BE2C (cell line): ENCODE data around the gene OXCT2.
"Not testable (repeated sequence)": the region's sequence is repeated elsewhere in the genome, so short reads cannot be mapped to it uniquely, and the experiment has no call there.

ENCODE experiments used
- DNase-seq: peaks from one replicate; pipeline ENCODE4 v3.0.0-alpha.2; 2020
- H3K27me3 ChIP-seq: fragments of 250-450 bp; sonication (Bioruptor Pico); 2 replicates; pipeline ENCODE4 v1.5.1; 2020; ENCODE audit warnings: mild to moderate bottlenecking
- H3K36me3 ChIP-seq: fragments of 250-450 bp; sonication (Bioruptor Pico); 2 replicates; pipeline ENCODE4 v1.5.1; 2020; ENCODE audit warnings: mild to moderate bottlenecking
- H3K4me1 ChIP-seq: fragments of 250-450 bp; sonication (Bioruptor Pico); 2 replicates; pipeline ENCODE4 v1.5.1; 2020
- H3K4me3 ChIP-seq: 2 replicates; pipeline ENCODE4 v1.5.1; 2011; ENCODE audit warnings: low read depth, low read length
- H3K9me3 ChIP-seq: fragments of 250-450 bp; sonication (Bioruptor Pico); 2 replicates; pipeline ENCODE4 v1.5.1; 2020
- TF ChIP-seq, protein P1 (sequence below): IDR thresholded peaks from 2 replicates; pipeline ENCODE4 v1.5.1; 2012; ENCODE audit warnings: mild to moderate bottlenecking, low read depth, low read length

OXCT2 gene

DNA sequence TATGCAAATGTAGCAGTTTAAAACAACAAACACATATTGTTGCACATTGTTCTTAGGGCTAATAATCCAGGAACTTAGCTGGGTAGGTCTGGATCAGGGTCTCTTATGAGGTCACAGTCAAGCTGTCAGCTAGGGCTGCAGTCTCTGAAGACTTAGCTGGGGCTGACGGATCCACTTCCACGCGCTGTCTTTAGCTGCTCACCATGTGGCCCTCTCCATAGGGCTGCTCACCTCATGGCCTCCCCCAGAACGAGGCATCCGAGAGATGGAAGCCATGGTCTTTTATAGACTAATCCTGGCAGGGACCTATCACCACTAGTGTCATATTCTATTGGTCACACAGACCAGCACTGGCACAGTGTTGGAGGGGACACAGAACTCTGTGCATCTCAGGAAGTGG, 8.7 kb upstream of the OXCT2 start:
- TF ChIP-seq, protein P1, sequence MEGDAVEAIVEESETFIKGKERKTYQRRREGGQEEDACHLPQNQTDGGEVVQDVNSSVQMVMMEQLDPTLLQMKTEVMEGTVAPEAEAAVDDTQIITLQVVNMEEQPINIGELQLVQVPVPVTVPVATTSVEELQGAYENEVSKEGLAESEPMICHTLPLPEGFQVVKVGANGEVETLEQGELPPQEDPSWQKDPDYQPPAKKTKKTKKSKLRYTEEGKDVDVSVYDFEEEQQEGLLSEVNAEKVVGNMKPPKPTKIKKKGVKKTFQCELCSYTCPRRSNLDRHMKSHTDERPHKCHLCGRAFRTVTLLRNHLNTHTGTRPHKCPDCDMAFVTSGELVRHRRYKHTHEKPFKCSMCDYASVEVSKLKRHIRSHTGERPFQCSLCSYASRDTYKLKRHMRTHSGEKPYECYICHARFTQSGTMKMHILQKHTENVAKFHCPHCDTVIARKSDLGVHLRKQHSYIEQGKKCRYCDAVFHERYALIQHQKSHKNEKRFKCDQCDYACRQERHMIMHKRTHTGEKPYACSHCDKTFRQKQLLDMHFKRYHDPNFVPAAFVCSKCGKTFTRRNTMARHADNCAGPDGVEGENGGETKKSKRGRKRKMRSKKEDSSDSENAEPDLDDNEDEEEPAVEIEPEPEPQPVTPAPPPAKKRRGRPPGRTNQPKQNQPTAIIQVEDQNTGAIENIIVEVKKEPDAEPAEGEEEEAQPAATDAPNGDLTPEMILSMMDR = no peak
- no peaks in the 10 kb centered on the region for H3K36me3 ChIP-seq
- H3K9me3 ChIP-seq = no peaks in the 10 kb centered on the region
- no peak overlapping the region for H3K4me3 ChIP-seq
- no peak for DNase-seq
- H3K27me3 ChIP-seq = no peaks in the 10 kb centered on the region
- H3K4me1 ChIP-seq = no peaks in the 10 kb centered on the region

DNA sequence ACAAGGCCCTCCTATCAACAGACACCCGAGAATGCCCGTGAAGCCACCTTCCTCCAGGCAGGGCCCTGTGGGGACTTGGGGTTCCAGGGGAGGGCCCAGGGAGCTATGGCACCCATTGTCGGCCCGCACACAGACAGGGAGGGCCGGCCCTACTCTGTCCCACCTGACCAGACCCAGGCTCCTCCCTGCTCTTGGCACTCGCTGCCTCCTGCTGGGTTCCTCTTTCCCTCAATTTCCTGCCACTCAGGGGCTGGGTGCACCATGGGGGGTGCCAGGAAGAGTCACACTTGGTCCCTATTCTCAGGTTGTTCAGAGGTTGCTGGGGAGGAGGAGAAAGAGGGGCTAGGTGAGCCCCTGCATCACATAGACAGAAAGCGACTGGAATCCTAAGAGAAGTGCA, 8.0 kb upstream of the OXCT2 start:
- DNase-seq = no peak
- no peaks in the 10 kb centered on the region for H3K4me1 ChIP-seq
- H3K4me3 ChIP-seq = no peak overlapping the region
- H3K9me3 ChIP-seq = no peaks in the 10 kb centered on the region
- TF ChIP-seq, protein P1 = no peak
- no peaks in the 10 kb centered on the region for H3K36me3 ChIP-seq
- no peaks in the 10 kb centered on the region for H3K27me3 ChIP-seq

DNA sequence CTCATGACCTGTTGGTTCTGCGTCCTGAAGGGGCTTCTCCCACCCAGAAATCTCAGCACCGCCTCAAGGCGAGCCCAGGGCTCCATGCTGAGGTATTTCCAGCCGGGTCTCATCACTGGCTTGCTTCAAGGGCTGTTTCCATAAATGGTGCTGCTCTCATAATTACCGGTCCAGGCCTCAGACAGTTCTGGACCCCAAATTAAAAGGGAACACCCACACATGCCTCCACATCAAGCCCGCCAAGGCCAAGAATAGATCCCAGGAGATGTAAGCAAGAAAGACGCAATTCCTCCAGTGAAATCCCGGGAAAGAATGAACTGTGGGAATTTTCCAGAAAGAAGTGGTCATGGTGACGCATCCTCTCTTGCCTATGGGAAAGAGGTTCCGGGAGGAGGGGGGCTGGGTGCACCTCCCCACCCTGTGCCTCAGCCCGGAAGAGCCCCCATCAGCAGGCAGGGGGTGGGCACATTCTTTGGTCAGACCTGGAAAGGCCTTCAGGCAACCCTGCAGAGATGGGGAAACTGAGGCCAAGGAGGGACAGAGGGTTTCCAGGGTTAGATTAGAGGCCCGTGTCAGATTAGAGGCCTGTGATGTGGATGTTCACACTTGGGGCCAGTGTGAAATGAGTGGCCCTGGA, 7.4 kb upstream of the OXCT2 start:
- not testable (repeated sequence) for H3K4me3 ChIP-seq, H3K4me1 ChIP-seq, H3K27me3 ChIP-seq, DNase-seq, H3K36me3 ChIP-seq, H3K9me3 ChIP-seq

DNA sequence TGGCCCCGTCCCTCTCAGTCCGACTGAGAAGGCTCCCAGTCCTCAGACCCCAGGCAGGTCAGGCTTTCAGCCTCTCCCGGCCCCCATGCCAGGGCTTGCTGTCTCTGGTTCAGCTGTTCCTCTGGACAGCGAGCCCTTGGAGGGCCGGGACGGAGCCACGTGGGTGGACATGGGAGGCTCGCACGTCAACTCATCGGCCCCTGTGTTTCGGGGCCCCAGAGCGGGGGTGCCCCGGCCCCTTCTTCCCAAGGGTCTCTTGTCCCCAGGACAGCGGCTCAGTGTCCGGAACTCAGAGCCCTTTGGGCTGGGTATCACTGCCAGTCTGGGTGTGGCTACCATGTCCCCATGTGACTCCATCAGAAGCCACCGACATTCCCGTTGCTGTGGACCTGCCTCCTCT, 6.7 kb upstream of the OXCT2 start:
- not testable (repeated sequence) for H3K9me3 ChIP-seq, H3K4me1 ChIP-seq, DNase-seq, H3K27me3 ChIP-seq, H3K36me3 ChIP-seq, H3K4me3 ChIP-seq

DNA sequence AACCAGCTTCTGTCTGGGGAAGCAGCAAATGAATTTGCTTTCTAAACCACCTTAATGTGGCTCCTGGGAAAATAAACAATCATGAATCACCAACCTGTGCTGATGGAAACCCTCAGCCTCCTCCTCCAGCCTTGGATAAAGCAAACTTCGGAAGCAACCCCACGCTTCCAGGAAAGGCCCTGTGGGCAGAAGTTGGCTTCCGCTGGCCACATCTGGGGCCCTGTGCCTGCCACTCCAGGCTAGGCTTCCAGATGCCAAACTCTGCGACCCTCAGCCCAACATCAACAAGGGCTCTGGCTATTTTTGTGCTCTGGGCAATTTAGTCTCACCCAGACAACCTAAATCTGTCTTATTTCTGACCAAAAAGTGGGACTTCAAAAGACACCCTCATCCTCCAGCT, 6.2 kb upstream of the OXCT2 start:
- H3K27me3 ChIP-seq = no peaks in the 10 kb centered on the region

DNA sequence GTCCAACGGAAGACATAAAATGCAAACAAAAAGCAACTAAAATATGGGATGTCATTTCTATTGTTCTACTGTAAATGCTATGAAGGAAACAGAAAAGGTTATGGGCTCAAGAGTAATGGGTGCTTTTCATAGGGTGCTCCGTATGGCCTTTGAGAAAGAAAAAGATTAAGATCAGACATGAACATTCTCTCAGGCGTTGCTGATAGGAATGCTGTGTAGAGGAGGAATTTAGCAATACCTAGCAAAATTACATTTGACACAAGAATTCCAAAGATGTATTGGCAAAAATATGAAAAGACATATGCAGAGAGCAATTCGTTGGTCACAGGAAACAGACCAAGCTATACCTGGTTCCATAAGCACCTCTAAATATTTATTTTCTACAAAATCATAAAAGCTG, 5.7 kb upstream of the OXCT2 start:
- no peaks in the 10 kb centered on the region for H3K36me3 ChIP-seq
- TF ChIP-seq, protein P1 = no peak
- H3K9me3 ChIP-seq = no peaks in the 10 kb centered on the region
- no peaks in the 10 kb centered on the region for H3K27me3 ChIP-seq
- no peaks in the 10 kb centered on the region for H3K4me1 ChIP-seq
- no peak overlapping the region for H3K4me3 ChIP-seq
- DNase-seq = no peak

More for the DNA sequence above, 6.2 kb upstream of the OXCT2 start:
- H3K36me3 ChIP-seq = no peaks in the 10 kb centered on the region
- no peaks in the 10 kb centered on the region for H3K9me3 ChIP-seq
- H3K4me3 ChIP-seq = no peak overlapping the region
- DNase-seq = no peak
- TF ChIP-seq, protein P1 = no peak
- no peaks in the 10 kb centered on the region for H3K4me1 ChIP-seq

DNA sequence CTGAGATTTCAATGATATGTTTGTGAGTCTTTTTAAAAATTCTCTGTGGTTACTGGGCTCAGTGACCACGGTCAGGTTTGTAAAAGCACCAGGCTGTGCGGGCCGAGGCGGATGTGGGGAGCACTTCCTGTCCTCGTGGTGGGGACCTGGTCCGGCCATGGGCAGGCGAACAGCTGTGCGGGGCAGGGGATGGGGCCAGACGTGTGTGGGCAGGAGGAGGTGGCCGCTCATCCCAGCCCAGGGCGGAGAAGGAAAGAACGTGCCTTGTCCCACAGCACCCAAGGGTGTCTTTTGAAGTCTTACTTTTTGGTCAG, 5.2 kb upstream of the OXCT2 start:
- no peaks in the 10 kb centered on the region for H3K27me3 ChIP-seq
- DNase-seq = no peak
- H3K4me1 ChIP-seq = no peaks in the 10 kb centered on the region
- no peak overlapping the region for H3K4me3 ChIP-seq
- TF ChIP-seq, protein P1 = no peak
- H3K9me3 ChIP-seq = no peaks in the 10 kb centered on the region
- no peaks in the 10 kb centered on the region for H3K36me3 ChIP-seq

DNA sequence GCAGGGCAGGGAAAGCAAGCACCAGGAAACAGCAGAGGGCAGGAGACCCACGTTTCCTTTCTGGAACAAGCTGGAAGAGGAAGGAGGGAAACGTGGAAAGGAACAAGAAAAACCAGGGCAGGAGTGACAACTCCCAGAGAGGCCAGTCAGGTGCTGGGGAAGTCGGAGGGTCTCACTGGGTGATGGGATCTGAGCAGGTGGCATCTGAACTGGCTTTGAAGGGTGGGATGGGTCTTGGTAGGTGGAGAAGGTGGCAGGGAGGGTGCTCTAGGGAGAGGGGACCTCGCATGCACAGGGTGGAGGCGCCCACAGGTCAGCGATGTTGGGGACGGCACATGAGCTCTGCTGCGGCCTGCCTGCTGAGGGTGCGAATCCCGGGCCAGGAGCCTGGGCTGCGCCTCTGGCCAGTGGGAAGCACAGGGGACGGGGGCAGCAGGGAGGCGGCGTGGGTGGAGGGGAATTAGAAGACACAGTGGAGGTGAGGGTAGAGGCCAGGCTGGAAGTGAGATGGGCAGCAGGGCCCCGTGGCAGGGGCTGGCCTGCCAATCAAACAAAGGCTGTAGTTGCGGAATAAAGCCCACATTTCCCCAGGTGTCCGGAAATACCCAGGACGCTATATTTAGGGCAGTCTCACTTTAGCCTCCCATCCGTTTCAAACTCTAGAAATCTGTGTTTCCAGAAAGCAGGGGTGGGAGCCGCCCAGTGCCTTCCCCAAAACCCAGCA, 4.7 kb upstream of the OXCT2 start:
- not testable (repeated sequence) for H3K4me1 ChIP-seq, H3K27me3 ChIP-seq, DNase-seq, H3K36me3 ChIP-seq, H3K9me3 ChIP-seq, H3K4me3 ChIP-seq

DNA sequence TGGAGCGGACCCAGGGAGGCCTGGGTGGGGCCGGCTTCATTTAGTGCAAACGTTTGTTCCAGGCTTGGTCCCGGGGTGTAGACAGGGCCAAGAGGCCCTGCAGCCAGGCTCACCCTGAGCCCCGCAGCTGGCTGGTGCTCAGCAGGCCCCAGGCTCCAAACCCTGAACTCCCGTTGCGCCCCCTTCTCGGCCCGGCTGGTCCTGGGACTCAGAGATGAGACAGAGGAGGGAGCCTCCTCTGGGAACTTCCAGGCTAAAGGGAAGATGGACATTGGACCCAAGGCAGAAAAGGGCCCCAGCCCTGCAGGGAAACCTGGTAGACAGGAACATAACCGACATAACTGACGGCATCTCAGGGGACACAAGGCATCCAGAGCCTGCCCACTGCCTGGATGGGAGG, 4.0 kb upstream of the OXCT2 start:
- not testable (repeated sequence) for DNase-seq, H3K9me3 ChIP-seq, H3K36me3 ChIP-seq, H3K27me3 ChIP-seq, H3K4me1 ChIP-seq, H3K4me3 ChIP-seq

DNA sequence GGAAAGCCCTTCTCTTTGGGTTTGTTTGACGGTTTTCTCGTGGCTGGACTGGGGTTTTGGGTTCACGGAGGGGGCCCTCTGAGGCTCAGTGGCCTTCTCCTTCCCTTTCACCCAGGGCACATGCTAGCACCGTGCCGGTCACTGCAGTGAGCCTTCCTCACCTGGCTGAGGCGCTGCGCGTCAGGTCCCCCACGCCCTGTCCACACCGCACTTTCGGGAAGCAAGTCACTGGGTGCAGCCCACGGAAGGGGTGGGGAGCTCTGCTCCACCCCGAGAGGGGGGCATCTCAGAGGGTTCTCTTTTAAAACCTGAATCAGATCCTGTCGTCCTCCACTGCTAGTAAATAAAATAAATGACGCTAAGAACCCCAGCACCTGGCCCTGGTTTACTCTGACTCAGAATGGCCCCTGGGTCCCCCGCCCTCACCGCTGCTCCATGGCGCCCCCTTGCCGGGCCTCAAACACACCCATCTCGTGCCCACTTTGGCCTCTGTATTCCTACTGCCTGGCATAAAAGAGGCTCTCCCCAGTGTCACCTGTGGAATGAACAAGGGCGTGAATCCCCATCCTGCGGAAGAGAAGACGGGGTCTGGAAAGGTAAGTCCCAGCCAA, 2.3 kb upstream of the OXCT2 start:
- not testable (repeated sequence) for H3K27me3 ChIP-seq, H3K9me3 ChIP-seq, DNase-seq, H3K36me3 ChIP-seq, H3K4me3 ChIP-seq, H3K4me1 ChIP-seq
